ENCODE results near the gene ECE2.

Gene ECE2

GRCh38 chr3:184275961-184276910 is at the start of gene ECE2:
ECE2 (plus strand) TSS chr3:184276022; CDS start chr3:184276154, 132 bp downstream.
- DNase-seq = no peak

- no peak for DNase-seq
These were observed 48.3 kb upstream of the ECE2 start for GRCh38 chr3:184227481-184227935.

GRCh38 chr3:184228376-184229137 is 47.3 kb upstream of the ECE2 start:
- no peak for DNase-seq

GRCh38 chr3:184229394-184230080 is 46.3 kb upstream of the ECE2 start, which contains the start of gene VWA5B2:
VWA5B2 (plus strand) TSS chr3:184229585; CDS start chr3:184230529, 944 bp downstream.
- DNase-seq = peak; percentile 44

GRCh38 chr3:184230081-184230602 is 45.7 kb upstream of the ECE2 start:
- no peak for DNase-seq

- no peak for DNase-seq
These were observed 45.0 kb upstream of the ECE2 start for GRCh38 chr3:184230603-184231528.

- no peak for DNase-seq
These were observed 44.2 kb upstream of the ECE2 start for GRCh38 chr3:184231671-184232070.

GRCh38 chr3:184233127-184233843 is 42.5 kb upstream of the ECE2 start:
- no peak for DNase-seq

GRCh38 chr3:184234224-184234623 is 41.6 kb upstream of the ECE2 start:
- no peak for DNase-seq

GRCh38 chr3:184234671-184235380 is 41.0 kb upstream of the ECE2 start:
- no peak for DNase-seq

- no peak for DNase-seq
These were observed 40.3 kb upstream of the ECE2 start for GRCh38 chr3:184235381-184236032.

- DNase-seq = no peak
These were observed 39.8 kb upstream of the ECE2 start for GRCh38 chr3:184236033-184236410.

- DNase-seq = no peak
These were observed 39.2 kb upstream of the ECE2 start for GRCh38 chr3:184236636-184237035.

GRCh38 chr3:184237211-184237610 is 38.6 kb upstream of the ECE2 start:
- no peak for DNase-seq

GRCh38 chr3:184237807-184238206 is 38.0 kb upstream of the ECE2 start:
- DNase-seq = no peak

GRCh38 chr3:184238246-184238818 is 37.5 kb upstream of the ECE2 start:
- no peak for DNase-seq

- no peak for DNase-seq
These were observed 36.6 kb upstream of the ECE2 start for GRCh38 chr3:184239221-184239620.

GRCh38 chr3:184239708-184240107 is 36.1 kb upstream of the ECE2 start:
- DNase-seq = no peak

GRCh38 chr3:184240384-184241140 is 35.3 kb upstream of the ECE2 start:
- DNase-seq = no peak

All from NCI-H1092 (cell line).